ENCODE results near the gene CASKIN1.

The CASKIN1 gene

DNA sequence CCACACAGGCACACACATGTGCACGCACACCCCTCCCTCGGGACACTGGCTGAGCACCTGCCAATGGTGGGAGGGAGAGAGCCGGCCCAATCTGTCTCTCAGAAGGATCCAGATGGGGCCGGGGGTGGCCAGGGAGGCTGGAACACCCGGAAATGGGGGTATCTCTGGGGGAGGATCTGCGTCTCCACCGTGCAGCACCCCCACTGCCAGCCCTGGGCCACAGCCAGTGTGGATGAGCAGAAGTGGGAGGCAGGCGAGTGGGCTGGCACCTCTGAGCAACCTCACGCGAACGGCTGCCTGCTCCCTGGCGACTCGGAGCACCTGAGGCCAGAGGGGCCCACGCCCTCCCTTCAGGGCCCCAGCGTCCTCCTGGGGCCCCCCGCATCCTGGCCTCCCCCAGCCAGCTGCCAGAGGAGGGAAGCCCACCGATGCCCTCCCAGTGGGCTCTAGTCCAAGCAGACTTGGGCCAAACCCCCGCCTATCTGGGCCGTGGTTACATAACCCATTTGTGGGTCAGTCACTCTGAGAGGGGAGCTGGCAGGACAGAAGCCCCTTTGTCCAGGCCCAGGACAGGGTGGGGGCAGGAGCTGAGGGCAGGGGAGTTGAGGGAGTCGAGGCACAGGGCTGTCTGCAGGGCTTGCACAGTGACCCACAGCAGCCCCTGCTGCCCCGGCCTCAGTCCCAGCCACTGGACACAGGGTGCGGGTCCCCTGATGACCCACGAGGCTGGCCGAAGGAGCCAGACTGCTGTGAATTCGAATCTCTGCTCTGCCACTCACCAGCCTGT, 5.6 kb downstream of the CASKIN1 start:
- no peak for DNase-seq (ENCODE audit: low read depth in 2 of 2)

DNA sequence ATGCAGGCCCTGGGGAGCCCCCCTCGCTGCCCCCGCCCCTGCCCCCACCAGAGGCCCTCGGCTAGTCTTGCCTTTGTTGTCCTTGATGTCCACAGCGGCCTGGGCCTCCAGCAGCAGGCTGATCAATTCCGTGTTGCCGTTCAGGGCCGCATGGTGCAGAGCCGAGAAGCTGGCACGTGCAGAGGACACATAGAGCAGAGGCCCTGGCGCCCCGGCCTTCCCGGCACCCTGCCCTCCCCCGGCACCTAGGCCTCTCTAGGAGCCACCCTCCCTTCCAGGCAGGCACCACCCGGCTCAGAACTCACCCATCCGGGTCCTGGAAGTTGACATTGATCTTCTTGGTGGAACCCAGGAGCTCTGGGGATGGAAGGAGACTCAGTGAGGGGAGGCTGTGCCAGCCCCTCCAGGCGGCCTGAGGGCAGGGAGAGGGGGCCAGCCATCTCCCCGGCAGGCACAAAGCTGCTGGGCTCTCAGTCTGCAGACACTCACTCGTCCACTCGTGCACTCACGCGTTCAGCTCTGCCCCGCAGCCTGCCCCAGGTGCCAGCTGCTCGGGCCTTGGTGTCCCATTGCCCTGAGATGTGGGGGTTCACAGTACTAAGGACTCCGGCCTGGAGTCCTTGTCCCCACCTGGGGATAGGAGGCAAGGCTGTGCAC, 6.3 kb downstream of the CASKIN1 start:
- no peak for DNase-seq (ENCODE audit: low read depth in 2 of 2)

DNA sequence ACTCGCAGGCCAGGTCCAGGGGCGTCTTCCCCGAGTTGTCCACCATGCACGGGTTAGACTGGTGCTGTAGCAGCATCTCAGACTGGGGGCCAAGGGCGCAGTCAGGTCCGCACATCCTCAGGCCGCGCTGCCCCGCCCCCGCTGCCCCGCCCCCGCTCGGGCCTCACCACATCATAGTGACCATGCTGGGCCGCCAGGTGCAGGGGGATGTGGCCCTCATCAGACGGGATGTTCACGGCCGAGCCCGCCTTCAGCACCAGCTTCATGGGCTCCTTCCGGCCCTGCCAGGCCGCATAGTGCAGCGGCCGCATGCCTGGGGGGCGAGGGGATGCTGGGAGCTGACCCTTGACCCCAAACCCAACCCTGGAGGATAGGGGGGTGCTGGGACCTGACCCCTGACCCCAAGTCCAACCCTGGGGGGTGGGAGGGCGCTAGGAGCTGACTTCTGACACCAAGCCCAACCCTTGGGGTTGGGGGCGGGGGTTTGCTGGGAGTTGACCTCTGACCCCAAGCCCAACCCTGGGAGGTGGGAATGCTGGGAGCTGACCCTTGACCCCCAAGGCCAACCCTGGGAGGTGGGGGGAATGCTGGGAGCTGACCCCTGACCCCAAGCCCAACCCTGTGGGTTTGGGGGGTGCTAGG, 7.0 kb downstream of the CASKIN1 start:
- no peak for DNase-seq (ENCODE audit: low read depth in 2 of 2)

DNA sequence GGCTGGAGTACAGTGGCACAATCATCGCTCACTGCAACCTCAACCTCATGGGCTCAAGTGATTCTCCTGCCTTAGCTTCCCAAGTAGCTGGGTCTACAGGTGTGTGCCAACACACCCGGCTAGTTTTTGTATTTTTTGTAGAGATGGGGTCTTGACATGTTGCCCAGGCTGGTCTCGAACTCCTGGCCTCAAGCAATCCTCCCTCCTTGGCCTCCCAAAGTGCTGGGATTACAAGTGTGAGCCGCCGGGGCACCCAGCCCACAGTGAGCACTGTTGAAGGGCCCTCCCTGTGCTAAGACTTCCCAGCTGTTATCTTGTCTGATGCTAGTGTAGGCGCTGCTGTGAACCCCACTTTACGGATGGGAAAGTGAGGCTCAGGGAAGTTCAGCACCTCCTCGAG, 8.0 kb downstream of the CASKIN1 start:
- DNase-seq (ENCODE audit: low read depth in 2 of 2), result no peak

GRCh38 chr16:2187212-2187611, 9.2 kb downstream of the CASKIN1 start:
- no peak for DNase-seq (ENCODE audit: low read depth in 2 of 2)

GRCh38 chr16:2186505-2186904, 9.9 kb downstream of the CASKIN1 start:
- DNase-seq (ENCODE audit: low read depth in 2 of 2), result no peak

- DNase-seq (ENCODE audit: low read depth in 2 of 2), result no peak
Observed at GRCh38 chr16:2186064-2186463, 10.3 kb downstream of the CASKIN1 start.

DNA sequence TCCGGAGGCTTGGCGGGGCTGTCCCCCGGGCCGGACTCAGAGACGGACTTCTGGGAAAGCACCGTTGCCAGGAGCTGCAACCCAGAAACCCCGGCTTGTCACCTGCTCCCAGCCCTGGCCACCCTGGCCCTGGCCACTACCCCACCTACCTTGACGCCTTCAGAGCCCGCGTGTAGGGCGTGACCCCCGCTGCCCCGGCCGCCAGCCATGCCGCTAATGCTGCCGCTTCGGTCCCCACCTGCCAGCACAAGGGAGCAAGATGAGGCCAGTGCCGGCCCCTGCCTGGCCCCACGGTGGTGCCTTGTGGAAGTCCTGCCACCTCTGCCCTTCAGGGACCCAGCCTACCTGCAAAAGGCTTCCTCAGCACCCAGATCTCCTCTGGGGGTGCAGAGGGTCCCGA, 11.4 kb downstream of the CASKIN1 start:
- DNase-seq (ENCODE audit: low read depth in 2 of 2), result no peak

GRCh38 chr16:2184346-2184745, 12.1 kb downstream of the CASKIN1 start:
- no peak for DNase-seq (ENCODE audit: low read depth in 2 of 2)

GRCh38 chr16:2183671-2184070, 12.7 kb downstream of the CASKIN1 start:
- no peak for DNase-seq (ENCODE audit: low read depth in 2 of 2)

DNA sequence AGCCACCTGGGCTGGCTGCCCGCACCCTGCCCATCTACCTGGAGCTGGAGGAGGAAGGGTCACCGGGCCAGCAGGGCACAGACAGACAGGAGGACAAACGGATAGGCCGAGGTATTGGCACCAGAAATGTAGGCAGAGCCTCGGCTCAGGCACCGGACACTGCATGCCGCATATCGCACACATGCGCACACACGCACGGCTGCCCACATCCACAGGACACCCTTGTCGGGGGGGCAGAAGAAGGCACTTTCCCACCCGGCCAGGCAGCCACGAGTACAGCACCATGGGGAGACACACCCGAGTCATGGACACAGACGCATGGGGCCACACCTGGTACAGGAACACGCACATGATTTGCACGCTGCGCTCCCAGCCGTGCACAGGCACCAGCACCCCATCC, 14.5 kb downstream of the CASKIN1 start:
- DNase-seq (ENCODE audit: low read depth in 2 of 2), result no peak

DNA sequence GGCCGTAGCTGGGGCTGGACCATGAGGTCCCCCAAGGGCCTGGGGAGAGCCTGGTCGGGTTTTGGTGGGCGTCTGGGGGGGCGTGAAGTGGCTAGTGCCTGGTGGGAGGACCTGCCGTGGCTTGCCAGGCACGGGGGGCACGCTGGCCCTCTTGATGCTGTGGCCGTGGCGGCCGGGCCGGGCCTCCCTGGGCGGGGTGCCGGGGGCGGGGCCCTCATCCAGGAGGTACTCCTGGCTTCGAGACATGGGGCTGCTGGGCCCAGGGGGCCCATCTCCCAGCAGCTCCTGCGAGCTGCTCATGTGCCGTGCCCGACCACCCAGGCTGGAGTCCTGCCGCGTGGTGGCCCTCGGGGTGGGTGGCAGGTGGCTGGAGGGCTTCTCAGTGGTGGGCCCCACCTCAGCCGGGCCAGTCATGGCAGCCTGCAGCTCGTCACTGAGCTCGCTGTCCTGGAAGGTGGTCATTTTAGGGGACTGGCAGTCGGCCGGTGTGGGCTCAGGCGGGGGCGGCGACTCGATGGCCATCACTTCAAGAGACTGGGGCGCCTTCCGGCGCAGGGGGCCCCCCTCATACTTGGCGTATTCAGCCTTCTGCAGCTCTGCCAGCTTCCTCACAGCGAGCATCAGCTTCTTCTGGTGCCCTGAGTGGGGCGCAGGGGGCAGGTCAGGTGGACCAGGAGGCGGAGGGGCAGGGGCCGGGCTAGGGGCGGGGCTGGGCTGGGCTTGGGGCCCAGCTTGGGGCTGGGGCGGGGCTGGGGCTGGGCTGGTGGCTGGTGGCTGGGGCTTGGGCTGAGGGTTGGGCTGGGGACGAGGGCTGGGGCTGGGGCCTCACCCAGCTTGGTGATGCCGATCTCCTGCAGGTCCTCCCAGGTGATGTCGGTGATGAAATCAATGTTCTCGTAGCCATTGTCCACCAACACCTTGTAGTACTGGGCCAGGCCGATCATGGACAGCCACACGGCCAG, 15.2 kb downstream of the CASKIN1 start:
- DNase-seq (ENCODE audit: low read depth in 2 of 2), result no peak

GRCh38 chr16:2180461-2180860, 15.9 kb downstream of the CASKIN1 start:
- no peak for DNase-seq (ENCODE audit: low read depth in 2 of 2)

DNA sequence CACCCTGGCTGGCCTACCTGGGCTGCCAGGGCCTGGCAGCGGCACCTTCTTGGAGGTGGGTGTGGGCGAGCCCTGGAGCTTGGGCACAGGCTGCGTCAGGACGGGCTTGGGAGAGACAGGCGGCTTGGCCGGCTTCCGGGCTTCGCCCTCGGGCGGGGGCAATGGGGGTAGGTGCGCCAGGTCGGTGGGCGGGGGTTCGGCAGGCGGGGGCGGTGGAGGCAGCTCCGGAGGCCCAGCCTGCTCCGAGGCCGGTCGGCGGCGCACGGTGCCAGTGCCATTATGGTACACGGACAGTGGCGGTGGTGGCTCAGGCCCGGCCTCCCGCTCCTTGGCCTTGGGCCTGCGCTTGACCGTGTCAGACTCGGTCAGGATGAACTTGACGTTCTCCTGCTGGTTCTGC, 16.8 kb downstream of the CASKIN1 start:
- no peak for DNase-seq (ENCODE audit: low read depth in 2 of 2)

DNA sequence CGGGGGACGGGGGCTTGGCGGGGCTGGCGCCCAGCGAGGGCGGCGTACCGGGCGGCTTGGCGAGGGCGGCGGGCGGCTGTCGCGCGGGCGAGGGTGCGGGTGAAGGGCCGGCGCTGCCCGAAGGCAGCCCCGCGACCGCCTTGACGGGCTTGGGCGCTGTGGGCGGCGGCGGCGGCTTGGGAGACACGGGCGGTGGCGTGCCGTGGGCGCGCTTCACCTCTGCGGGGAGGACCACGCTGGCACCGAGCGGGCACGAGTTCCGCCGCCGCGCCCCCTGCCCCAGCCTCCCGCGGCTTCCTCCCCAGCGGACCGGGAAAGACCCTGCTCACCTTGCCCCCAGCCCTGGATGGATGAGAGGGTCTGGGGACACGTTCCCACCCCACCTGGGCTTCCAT, 17.3 kb downstream of the CASKIN1 start:
- DNase-seq (ENCODE audit: low read depth in 2 of 2), result no peak

- no peak for DNase-seq (ENCODE audit: low read depth in 2 of 2)
Observed at GRCh38 chr16:2178321-2179106, 17.9 kb downstream of the CASKIN1 start.

DNA sequence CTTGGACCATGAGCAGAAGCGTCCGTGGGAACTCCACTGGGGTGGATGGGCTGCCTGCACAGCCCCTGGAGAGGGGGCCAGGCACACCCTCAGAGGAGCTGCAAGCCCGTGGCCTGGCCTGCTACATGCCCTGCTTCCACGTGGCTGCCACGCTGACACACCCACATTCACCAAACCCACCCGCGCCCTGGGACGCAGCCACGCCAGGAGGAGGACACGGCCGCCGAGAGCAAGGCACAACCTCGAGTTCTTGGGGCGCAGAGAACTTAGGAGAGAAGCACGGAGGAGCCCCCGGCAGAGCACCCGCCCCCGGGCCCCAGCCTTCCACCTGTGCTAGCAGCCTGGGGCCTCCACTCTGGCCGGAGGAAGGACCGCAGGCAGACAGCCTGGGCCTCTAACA, 18.8 kb downstream of the CASKIN1 start:
- no peak for DNase-seq (ENCODE audit: low read depth in 2 of 2)

DNA sequence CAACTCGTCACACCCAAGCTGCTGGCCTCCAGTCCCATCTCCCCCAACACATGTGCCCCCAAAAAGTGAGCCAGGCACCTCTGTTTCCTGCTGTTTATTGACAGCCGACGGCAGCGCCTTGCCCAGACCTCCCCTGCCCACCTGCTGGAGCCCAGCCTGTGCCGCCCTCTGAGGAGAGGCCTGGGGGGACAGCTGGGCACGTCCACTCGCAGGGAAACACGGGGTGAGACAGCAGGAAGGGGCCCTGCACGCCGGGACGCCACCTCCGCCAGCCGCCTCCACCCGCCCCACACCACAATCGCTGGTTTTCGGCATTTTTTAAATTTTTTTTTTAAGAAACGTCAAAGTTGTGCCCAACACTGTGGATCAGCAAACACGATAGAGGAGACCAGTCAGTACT, 19.3 kb downstream of the CASKIN1 start:
- no peak for DNase-seq (ENCODE audit: low read depth in 2 of 2)

GRCh38 chr16:2176047-2176446, 20.4 kb downstream of the CASKIN1 start:
- DNase-seq (ENCODE audit: low read depth in 2 of 2), result no peak

GRCh38 chr16:2175454-2175853, 21.0 kb downstream of the CASKIN1 start:
- no peak for DNase-seq (ENCODE audit: low read depth in 2 of 2)
